Upper lobe of left lung (tissue), 4 donors: ENCODE results near the gene ST6GALNAC3.

Experiments used
- EP300 ChIP-seq, 4 donors: sonication (generic); formaldehyde crosslinking; IDR thresholded peaks; one replicate each; pipeline ENCODE4 v1.5.1; 2017; ENCODE audit warnings: antibody characterized with exemption in 4 of 4, control low read depth in 2 of 4
- POLR2AphosphoS5 ChIP-seq, 2 donors: sonication (generic); formaldehyde crosslinking; IDR thresholded peaks; one replicate each; pipeline ENCODE4 v1.5.1; 2017; ENCODE audit warnings: antibody characterized with exemption in 2 of 2

GRCh38 chr1:76262601-76263000, 188.1 kb downstream of the ST6GALNAC3 start:
- TF ChIP-seq POLR2AphosphoS5 (IDR thresholded peaks at IDR 0.05) (no peak), EP300 (IDR thresholded peaks at IDR 0.05) (no peak)
